Measurements from ENCODE around the gene TSSK1B.

The TSSK1B gene

GRCh38 chr5:113394658-113395057 lies 40.1 kb downstream of the TSSK1B start:
- no peak for DNase-seq

GRCh38 chr5:113390224-113390623 lies 44.6 kb downstream of the TSSK1B start:
- no peak for DNase-seq

- DNase-seq, result no peak
Observed at GRCh38 chr5:113389116-113389515, 45.7 kb downstream of the TSSK1B start.

GRCh38 chr5:113387844-113388243 lies 46.9 kb downstream of the TSSK1B start:
- DNase-seq, result no peak

GRCh38 chr5:113384782-113385285 lies 50.0 kb downstream of the TSSK1B start:
- DNase-seq, result no peak

GRCh38 chr5:113382731-113383130 lies 52.1 kb downstream of the TSSK1B start:
- no peak for DNase-seq
